Fibroblast of mammary gland (primary cell): ENCODE results near the gene PKD1.
A peak's percentile ranks its signal among the peaks of the same experiment; 100 is the strongest.
"Not testable (repeated sequence)": the region's sequence is repeated elsewhere in the genome, so short reads cannot be mapped to it uniquely, and the experiment has no call there.

ENCODE experiments used
- DNase-seq: peaks from one replicate; pipeline ENCODE4 v3.0.0-alpha.2; 2010; ENCODE audit warnings: low read depth
- H3K4me3 ChIP-seq: 2 replicates; pipeline ENCODE4 v1.5.1; 2011; ENCODE audit warnings: low read depth, mild to moderate bottlenecking, low read length, moderate library complexity; ENCODE audit not compliant: control insufficient read depth
- TF ChIP-seq, protein P1 (sequence below): conservative IDR thresholded peaks from 2 replicates; pipeline ENCODE4 v1.5.1; 2011; ENCODE audit warnings: low read depth, low read length, inconsistent platforms; ENCODE audit not compliant: control insufficient read depth, insufficient read depth

Gene PKD1

DNA sequence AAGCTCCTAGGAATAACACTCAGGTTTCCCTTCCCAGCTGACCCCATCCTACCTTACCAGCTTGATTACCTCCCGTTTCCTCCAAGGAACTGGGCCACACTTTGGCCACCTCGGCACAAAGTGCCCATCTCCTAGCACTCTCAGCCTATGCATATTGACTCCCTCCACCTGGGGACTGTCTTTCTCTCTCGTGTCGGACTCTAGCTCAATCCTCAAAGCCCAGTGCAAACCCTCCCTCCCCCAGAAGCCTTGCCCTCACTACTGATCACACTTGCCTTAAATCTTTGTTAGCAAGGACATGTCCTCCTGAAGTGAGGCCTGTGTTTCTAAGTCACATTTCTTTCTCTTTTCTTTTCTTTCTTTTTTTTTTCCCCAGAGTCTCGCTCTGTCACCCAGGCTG, 10.1 kb upstream of the PKD1 start:
- TF ChIP-seq, protein P1, sequence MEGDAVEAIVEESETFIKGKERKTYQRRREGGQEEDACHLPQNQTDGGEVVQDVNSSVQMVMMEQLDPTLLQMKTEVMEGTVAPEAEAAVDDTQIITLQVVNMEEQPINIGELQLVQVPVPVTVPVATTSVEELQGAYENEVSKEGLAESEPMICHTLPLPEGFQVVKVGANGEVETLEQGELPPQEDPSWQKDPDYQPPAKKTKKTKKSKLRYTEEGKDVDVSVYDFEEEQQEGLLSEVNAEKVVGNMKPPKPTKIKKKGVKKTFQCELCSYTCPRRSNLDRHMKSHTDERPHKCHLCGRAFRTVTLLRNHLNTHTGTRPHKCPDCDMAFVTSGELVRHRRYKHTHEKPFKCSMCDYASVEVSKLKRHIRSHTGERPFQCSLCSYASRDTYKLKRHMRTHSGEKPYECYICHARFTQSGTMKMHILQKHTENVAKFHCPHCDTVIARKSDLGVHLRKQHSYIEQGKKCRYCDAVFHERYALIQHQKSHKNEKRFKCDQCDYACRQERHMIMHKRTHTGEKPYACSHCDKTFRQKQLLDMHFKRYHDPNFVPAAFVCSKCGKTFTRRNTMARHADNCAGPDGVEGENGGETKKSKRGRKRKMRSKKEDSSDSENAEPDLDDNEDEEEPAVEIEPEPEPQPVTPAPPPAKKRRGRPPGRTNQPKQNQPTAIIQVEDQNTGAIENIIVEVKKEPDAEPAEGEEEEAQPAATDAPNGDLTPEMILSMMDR, result no peak
- DNase-seq, result no peak
- no peak overlapping the region for H3K4me3 ChIP-seq

DNA sequence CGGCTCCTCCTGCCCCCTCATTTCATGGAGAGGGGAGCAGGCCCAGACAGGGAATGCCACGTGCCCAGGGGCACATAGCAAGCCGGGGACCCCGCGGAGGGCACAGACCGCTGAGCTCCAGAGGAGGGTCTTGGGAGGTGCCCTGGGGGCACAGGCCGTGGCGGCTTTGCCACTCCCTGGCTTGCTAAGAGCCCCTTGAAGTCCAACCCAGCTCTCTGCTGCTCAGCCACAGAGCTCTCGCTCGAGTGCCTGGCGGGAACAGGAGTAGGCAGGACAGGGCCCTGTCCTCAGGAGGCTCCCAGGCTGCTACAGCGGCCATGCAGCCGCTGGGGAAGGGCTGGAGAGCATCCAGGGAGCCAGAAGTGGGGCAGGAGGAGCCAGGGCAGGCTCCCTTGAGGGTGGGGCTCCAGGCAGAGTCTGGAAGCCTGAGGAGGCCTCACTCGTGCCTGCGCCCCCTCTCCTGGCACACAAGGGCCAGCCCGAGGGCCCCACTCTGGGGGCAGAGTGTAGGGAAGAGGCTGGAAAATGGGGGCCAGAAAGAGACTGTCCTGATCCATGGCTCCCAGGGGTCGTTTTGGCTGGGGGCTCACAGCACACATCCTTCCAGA, 8.3 kb upstream of the PKD1 start:
- no peak overlapping the region for H3K4me3 ChIP-seq
- no peak for DNase-seq
- TF ChIP-seq, protein P1, result no peak

DNA sequence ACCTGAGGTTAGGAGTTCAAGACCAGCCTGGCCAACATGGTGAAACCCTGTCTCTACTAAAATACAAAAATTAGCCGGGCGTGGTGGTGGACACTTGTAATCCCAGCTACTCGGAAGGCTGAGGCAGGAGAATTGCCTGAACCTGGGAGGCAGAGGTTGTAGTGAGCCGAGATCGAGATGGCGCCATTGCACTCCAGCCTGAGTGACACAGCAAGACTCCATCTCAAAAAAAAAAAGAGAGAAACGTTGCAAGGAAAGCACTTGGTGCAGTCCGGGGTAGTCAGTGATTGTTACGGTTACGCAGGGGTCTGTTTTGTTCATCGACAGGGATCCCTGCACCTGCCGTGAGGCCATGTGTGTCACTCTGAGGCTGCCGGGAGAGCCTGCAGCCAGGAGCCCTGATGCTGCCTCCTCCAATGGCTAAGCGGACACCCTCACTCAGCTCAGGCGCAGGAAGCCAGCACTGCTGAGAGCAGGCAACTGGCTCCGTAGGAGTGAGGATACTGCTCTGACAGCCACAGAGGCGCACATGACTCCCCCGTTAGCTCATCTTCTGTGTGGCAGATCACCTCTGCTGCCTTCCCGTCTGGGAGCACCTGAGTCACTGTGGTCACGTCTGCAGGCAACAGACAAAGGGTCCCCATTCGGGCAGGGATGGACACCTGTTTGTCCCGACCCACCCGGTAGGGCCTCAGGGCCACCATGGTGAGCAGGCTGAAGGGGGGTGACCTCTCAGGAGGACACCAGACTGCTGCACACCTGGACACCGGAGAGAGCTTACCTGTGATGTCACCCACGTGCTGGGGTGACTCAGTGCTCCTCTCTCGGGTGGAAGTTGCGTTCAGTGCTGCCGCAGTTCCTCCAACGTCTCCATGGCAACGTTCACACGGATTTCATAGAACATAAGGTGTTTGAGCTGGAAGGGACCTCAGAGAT, 7.5 kb upstream of the PKD1 start:
- no peak for DNase-seq
- TF ChIP-seq, protein P1, result no peak
- no peak overlapping the region for H3K4me3 ChIP-seq

DNA sequence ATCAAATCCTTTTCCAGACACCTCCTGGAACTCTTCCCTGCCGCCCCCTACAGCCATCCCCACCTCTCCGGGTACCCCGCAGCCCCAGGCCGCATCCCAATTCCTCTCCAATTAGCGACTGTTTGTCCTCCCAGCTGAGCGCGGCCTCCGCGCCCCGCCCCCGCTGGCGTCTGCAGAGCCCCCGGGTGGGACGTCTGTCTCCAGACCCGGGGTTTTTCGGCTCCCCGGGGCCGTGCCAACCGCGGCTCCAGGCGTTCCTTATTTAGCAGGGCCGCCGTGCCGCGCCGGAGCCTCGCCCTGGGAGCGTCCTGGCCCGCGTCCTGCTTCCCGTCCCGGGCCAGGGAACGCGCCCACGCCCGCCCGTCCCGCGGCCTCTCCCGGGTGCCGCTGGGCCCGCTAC, 627 bp downstream of the PKD1 start:
- DNase-seq, result not testable (repeated sequence)
- H3K4me3 ChIP-seq, result peak overlapping the region; percentile 49

DNA sequence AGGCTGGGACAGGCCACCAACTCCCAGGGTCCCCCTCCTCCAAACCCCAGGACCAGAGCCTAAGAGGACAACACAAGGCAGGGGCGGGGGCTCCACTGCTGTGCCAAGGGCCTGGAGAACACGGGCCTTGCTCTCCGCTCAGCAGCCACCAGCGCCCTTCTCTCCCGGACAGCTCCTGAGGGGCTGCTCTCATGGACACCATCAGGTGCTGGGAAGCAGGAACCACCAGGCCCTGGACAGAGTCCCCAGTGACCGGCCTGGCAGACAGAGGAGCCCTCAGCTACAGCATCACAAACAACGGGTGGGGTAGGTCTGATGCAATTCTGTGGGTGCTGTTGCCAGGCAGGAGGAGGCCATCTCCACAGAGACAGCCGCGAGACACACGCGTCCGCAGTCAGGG, 1.9 kb downstream of the PKD1 start:
- peak overlapping the region; percentile 12 for H3K4me3 ChIP-seq

DNA sequence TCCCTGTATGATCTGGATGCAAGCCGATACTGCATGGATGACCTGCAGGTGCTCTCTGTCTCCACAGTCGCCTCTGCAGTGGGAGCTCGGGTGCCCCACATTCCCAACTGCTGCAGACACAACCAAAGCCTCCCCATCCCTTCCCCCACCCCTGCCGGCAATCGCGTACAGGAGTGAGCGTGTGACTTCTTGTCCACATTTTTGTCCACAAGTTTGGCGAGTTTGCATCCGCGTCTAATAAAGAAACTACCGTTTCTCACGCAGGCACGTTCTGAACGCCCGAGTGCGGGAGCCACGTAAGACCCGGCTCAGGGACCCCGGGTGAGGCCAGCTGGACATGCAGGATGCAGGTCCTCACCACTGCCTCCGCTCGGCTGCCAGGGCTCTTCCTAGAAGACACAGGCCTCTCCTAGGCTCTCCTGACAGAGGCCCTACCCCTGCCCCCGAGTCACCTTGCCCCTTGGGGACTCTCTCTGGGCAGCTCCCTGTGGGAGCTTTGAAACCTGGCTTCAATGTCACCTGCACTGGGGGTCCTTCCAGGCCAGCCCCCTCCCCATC, 5.7 kb downstream of the PKD1 start:
- DNase-seq, H3K4me3 ChIP-seq: not testable (repeated sequence)

More for the DNA sequence above, 1.9 kb downstream of the PKD1 start:
- not testable (repeated sequence) for DNase-seq

DNA sequence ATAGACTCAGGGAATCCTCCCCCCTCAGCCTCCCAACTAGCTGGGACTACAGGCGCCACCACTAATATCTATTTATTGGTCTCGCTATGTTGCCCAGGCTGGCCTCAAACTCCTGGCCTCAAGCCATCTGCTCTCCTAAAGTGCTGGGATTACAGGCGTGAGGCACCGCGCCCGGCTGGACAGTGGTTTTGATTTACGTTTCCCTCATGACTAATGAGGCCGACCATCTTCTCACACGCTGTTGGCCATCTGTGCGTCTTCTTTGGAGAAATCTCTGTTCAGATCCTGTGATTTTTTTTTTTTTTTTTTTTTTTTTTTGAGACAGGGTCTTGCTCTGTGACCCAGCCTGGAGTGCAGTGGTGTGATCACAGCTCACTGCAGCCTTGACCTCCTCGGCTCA, 6.4 kb downstream of the PKD1 start:
- DNase-seq, result peak; percentile 91
- H3K4me3 ChIP-seq, result not testable (repeated sequence)

DNA sequence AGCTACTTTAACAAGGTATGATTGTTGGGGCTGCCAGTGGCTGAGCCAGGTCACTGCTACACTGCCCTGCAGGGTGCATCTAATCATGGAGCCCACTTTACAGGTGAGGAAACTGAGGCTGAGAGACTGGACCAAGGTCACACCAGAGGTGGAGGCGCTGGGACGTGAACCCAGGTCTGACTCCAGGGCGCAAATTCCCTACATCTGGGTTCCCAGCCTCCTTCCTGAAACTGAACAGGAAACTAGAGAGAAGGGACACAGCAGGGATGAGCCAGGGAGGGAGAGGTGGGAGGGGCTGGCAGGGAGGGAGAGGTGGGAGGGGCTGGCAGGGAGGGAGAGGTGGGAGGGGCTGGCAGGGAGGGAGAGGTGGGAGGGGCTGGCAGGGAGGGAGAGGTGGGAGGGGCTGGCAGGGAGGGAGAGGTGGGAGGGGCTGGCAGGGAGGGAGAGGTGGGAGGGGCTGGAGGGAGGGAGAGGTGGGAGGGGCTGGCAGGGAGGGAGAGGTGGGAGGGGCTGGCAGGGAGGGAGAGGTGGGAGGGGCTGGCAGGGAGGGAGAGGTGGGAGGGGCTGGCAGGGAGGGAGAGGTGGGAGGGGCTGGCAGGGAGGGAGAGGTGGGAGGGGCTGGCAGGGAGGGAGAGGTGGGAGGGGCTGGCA, 7.9 kb downstream of the PKD1 start:
- not testable (repeated sequence) for H3K4me3 ChIP-seq
- peak; percentile 77 for DNase-seq

DNA sequence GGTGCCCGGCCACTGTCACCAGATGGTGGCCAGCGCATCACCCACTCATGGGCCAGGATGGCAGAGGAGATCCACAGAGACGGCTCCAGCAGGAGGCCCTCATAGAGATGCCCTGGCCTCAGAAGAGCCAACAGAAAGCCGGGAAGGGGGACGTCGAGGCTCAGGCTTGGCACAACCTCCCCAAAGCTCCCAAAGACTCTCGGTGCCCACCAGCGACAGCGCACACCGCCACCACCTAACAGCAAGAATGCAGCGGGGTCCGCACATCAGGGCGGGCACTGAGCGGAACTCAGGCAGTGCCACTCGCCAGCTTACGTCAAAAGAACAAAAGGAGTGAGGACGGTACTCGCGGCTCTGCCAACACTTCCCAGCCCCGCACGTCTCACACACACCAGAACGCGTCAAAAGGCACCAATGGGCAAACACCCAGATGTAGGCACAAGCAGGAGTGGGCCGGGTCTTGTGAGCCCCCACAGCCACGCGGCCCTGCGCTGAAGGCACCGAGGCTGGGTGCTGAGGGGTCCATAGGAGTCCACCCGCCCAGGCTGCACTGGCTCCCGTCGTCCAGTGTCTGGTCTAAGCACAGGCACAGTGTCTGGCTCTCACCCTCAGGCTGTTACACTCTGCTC, 8.7 kb downstream of the PKD1 start:
- not testable (repeated sequence) for H3K4me3 ChIP-seq, DNase-seq

DNA sequence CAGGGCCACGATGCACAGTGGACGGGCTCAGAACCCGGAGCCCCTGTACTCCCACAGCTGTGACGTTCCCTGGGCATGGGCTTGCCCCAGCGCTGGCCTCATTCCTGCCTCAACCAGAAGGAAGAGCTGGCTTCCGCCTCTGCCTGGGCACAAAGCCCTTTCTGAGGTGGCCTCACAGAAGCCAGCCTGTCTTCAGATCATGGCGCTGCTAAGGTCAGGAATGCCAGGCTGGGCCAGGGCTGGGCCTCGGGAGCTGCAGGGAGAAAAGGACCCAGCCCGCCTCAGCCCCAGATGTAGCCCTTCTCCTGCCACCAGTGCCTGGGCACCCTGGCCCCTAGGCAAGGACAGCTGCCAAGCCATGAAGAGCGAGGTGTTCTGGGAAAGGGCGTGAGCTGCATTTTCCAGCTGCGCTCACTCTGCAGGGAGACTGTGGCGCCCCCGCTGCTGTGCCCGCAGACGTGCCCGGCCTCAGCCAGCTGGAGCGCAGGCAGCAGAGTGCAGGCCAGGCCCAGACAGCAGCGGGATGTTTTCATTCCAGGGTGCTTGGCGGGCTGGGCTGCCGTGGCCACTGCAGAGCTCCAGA, 9.4 kb downstream of the PKD1 start:
- H3K4me3 ChIP-seq, DNase-seq: not testable (repeated sequence)

DNA sequence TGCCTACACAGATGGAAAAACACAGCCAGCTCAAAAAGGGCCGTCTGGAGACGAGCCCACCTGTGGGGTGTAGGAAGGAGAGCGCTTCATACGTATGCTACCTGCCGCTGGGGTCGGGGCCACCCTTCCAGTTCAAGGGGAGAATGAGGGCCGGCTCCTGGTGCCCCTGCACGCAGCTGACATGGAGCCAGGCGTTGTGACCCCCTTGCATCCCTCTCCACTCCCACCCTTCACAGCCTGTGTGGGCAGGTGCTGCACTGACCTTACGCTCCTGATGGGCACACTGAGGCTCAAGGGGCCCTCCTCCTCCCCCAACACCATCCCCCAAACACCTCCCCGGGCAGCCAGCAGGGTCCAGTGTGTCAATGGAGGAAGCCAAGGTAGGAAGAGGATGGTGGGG, 10.1 kb downstream of the PKD1 start:
- not testable (repeated sequence) for DNase-seq, H3K4me3 ChIP-seq

DNA sequence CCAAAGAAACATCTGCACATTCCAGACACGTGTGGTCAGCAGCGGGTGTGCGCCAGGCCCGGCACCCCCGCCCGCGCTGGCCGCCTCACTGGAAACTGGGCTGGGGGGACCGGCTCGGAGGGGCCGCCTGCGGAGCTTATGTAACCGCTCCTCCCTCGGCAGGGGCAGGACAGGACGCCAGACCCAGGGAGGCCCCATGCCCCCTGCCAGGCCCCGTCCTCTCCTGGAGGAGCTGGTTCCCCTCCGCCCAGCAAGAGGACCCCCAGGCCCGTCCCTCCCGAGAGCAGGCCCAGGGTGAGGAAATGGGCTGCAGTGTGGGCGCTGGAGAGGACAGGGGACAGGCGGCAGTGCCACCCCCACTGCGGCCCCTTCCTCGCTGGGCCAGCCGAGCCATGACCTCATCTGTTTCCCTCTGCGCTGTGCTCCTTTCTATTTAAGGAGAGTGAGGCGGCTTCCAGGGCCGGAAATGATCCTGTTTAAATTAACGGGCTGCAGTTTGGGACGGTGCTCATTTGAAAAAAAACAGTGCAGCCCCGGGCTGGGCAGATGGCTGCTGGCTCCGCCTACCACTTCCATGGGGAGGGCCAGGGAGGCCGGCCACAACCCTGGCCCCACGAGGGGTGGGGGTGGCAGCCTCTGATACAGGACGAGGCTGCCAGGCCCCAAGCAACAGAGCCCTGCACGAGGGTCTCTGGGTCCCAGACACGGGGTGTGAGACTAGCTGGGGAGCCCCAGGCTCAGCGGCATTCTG, 10.8 kb downstream of the PKD1 start:
- H3K4me3 ChIP-seq, result peak overlapping the region; percentile 13
- peak; percentile 76 for DNase-seq

DNA sequence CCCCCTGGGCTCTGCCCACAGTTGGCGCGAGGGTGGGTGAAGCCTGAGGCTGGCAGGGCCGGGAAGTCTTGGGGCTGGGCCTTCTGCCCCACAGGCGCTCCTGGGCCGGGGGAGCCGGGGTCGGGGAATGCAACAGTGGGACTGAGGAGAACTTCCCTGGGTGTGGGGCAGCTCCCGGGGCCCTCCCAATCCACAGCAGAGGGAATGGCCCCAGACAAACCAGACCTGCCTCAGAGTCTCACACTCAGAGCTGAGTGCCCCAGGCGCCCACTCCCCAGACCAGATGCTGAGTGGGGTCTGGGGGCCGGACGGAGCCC, 11.4 kb downstream of the PKD1 start:
- DNase-seq, H3K4me3 ChIP-seq: not testable (repeated sequence)
